Measurements from ENCODE around the gene GUCY1A1. TPM values are rescaled to one million over a fixed set of nuclear protein-coding genes. Genes with fewer than 3 reads are reported as not detected.
"Not testable (repeated sequence)": the region's sequence is repeated elsewhere in the genome, so short reads cannot be mapped to it uniquely, and the experiment has no call there.

The GUCY1A1 gene
- total RNA-seq, 1 experiment from 2014 or later = 23.6 TPM

GRCh38 chr4:155643087-155643486, 23.6 kb upstream of the GUCY1A1 start:
- intact Hi-C loops (cut with micrococcal nuclease; ENCODE audit: unreplicated experiment) = no loop called here
- DNase-seq = no peak
- H3K9me3 Mint-ChIP-seq (ENCODE audit: low read depth, unreplicated experiment) = no peaks in the 10 kb centered on the region
- CTCF ChIA-PET = no interaction called here
- H3K36me3 Mint-ChIP-seq (ENCODE audit: insufficient read depth, unreplicated experiment) = no peaks in the 10 kb centered on the region
- BruUV-seq (replicated peaks) = no TSS peak
- no peaks in the 10 kb centered on the region for H3K27me3 Mint-ChIP-seq (ENCODE audit: unreplicated experiment)
- no peak overlapping the region for H3K4me3 Mint-ChIP-seq (ENCODE audit: low read depth, unreplicated experiment)
- no peak for TF ChIP-seq CTCF (IDR thresholded peaks at IDR 0.05; ENCODE audit: unreplicated experiment)
- no peak overlapping the region for H3K27ac Mint-ChIP-seq (ENCODE audit: unreplicated experiment)
- no peaks in the 10 kb centered on the region for H3K4me1 Mint-ChIP-seq (ENCODE audit: low read depth, unreplicated experiment)

- TF ChIP-seq CTCF (IDR thresholded peaks at IDR 0.05; ENCODE audit: unreplicated experiment) = no peak
- CTCF ChIA-PET = no interaction called here
These were observed 20.6 kb upstream of the GUCY1A1 start for GRCh38 chr4:155646001-155646400.

GRCh38 chr4:155650785-155651184, 15.9 kb upstream of the GUCY1A1 start:
- H3K9me3 Mint-ChIP-seq (ENCODE audit: low read depth, unreplicated experiment); H3K27ac Mint-ChIP-seq (ENCODE audit: unreplicated experiment); H3K4me1 Mint-ChIP-seq (ENCODE audit: low read depth, unreplicated experiment); DNase-seq; H3K4me3 Mint-ChIP-seq (ENCODE audit: low read depth, unreplicated experiment); intact Hi-C loops (cut with micrococcal nuclease; ENCODE audit: unreplicated experiment); H3K36me3 Mint-ChIP-seq (ENCODE audit: insufficient read depth, unreplicated experiment); BruUV-seq (replicated peaks); H3K27me3 Mint-ChIP-seq (ENCODE audit: unreplicated experiment): not testable (repeated sequence)
- CTCF ChIA-PET = interaction anchor here (0.5 kb wide), 1 partner anchor 9 kb away, joined by 3 read pairs; no protein-coding TSS in a partner anchor

More at GRCh38 chr4:155646001-155646400, 20.6 kb upstream of the GUCY1A1 start:
- intact Hi-C loops (cut with micrococcal nuclease; ENCODE audit: unreplicated experiment) = no loop called here
- Mint-ChIP-seq H3K36me3 (ENCODE audit: insufficient read depth, unreplicated experiment) (no peaks in the 10 kb centered on the region), H3K9me3 (ENCODE audit: low read depth, unreplicated experiment) (no peaks in the 10 kb centered on the region), H3K27me3 (ENCODE audit: unreplicated experiment) (no peaks in the 10 kb centered on the region), H3K4me3 (ENCODE audit: low read depth, unreplicated experiment) (no peak overlapping the region), H3K27ac (ENCODE audit: unreplicated experiment) (no peak overlapping the region), H3K4me1 (ENCODE audit: low read depth, unreplicated experiment) (no peaks in the 10 kb centered on the region)
- BruUV-seq (replicated peaks) = no TSS peak
- DNase-seq = no peak

GRCh38 chr4:155653052-155653451, 13.6 kb upstream of the GUCY1A1 start:
- H3K4me1 Mint-ChIP-seq (ENCODE audit: low read depth, unreplicated experiment) = no peaks in the 10 kb centered on the region
- no peaks in the 10 kb centered on the region for H3K27me3 Mint-ChIP-seq (ENCODE audit: unreplicated experiment)
- no peak for TF ChIP-seq CTCF (IDR thresholded peaks at IDR 0.05; ENCODE audit: unreplicated experiment)
- no peaks in the 10 kb centered on the region for H3K9me3 Mint-ChIP-seq (ENCODE audit: low read depth, unreplicated experiment)
- H3K36me3 Mint-ChIP-seq (ENCODE audit: insufficient read depth, unreplicated experiment) = no peaks in the 10 kb centered on the region
- CTCF ChIA-PET = no interaction called here
- H3K4me3 Mint-ChIP-seq (ENCODE audit: low read depth, unreplicated experiment) = no peak overlapping the region
- no TSS peak for BruUV-seq (replicated peaks)
- intact Hi-C loops (cut with micrococcal nuclease; ENCODE audit: unreplicated experiment) = no loop called here
- DNase-seq = no peak
- no peak overlapping the region for H3K27ac Mint-ChIP-seq (ENCODE audit: unreplicated experiment)

- Mint-ChIP-seq H3K4me3 (ENCODE audit: low read depth, unreplicated experiment) (no peak overlapping the region), H3K36me3 (ENCODE audit: insufficient read depth, unreplicated experiment) (no peaks in the 10 kb centered on the region), H3K9me3 (ENCODE audit: low read depth, unreplicated experiment) (no peaks in the 10 kb centered on the region), H3K4me1 (ENCODE audit: low read depth, unreplicated experiment) (no peaks in the 10 kb centered on the region), H3K27me3 (ENCODE audit: unreplicated experiment) (no peaks in the 10 kb centered on the region), H3K27ac (ENCODE audit: unreplicated experiment) (no peak overlapping the region)
- intact Hi-C loops (cut with micrococcal nuclease; ENCODE audit: unreplicated experiment) = no loop called here
- DNase-seq = no peak
- no TSS peak for BruUV-seq (replicated peaks)
- no peak for TF ChIP-seq CTCF (IDR thresholded peaks at IDR 0.05; ENCODE audit: unreplicated experiment)
- CTCF ChIA-PET = no interaction called here
These were observed 10.6 kb upstream of the GUCY1A1 start for GRCh38 chr4:155656025-155656424.

Data from Calu3 (cell line).